ENCODE data around the gene PGM5. TPM values are rescaled to one million over a fixed set of nuclear protein-coding genes. Genes with fewer than 3 reads are reported as not detected.
A peak's percentile ranks its signal among the peaks of the same experiment; 100 is the strongest.

PGM5 gene
- total RNA-seq, 1 donor from 2014 or later: 102 TPM

- no peaks in the 10 kb centered on the region for H3K9me3 ChIP-seq
- H3K4me1 ChIP-seq: peaks cover 5% of the 10 kb centered on the region
- H3K27me3 ChIP-seq: no peaks in the 10 kb centered on the region
- no peaks in the 10 kb centered on the region for H3K36me3 ChIP-seq
- H3K27ac ChIP-seq: no peak overlapping the region
- intact Hi-C loops (cut with DNase I): no loop called here
- TF ChIP-seq POLR2AphosphoS5 (IDR thresholded peaks at IDR 0.05; ENCODE audit: insufficient read depth in 1 of 2, low read depth in 1 of 2): no peak
- H3K4me3 ChIP-seq: no peak overlapping the region
- no peak for DNase-seq (ENCODE audit: extremely low spot score in 2 of 2)
Measured at GRCh38 chr9:68562461-68562860, 206.1 kb downstream of the PGM5 start.

- no peaks in the 10 kb centered on the region for H3K27me3 ChIP-seq
- no peak for DNase-seq (ENCODE audit: extremely low spot score in 2 of 2)
- H3K27ac ChIP-seq: peak overlapping the region; percentile 10
- TF ChIP-seq POLR2AphosphoS5 (IDR thresholded peaks at IDR 0.05; ENCODE audit: insufficient read depth in 1 of 2, low read depth in 1 of 2) (no peak), POLR2A (IDR thresholded peaks at IDR 0.05) (no peak), CTCF (IDR thresholded peaks at IDR 0.05) (no peak)
- H3K9me3 ChIP-seq: no peaks in the 10 kb centered on the region
- intact Hi-C loops (cut with DNase I): no loop called here
- H3K4me1 ChIP-seq: no peaks in the 10 kb centered on the region
- no peaks in the 10 kb centered on the region for H3K36me3 ChIP-seq
- H3K4me3 ChIP-seq: no peak overlapping the region
Measured at GRCh38 chr9:68567565-68567964, 211.2 kb downstream of the PGM5 start.

DNA sequence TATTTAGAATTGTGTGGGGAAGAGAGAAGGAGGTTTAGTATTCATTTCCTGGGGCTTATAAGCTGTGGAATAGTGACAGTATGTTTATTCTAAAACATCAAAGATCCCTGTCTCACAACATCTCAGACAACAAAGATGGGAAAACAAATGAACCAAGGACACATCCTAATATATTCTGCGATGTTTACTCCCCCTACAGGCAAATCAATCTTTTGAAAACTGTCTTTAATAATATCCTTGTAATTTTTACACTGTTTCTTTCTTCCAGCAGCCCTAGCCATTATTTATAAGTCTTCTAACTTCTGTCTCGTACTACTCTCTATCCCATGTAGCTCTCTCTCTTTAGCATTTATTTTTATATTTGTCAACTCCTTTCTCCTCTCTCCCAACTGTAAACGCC is 217.7 kb downstream of the PGM5 start:
- H3K9me3 ChIP-seq: no peaks in the 10 kb centered on the region
- TF ChIP-seq POLR2A (IDR thresholded peaks at IDR 0.05): no peak
- TF ChIP-seq CTCF (IDR thresholded peaks at IDR 0.05): no peak
- TF ChIP-seq POLR2AphosphoS5 (IDR thresholded peaks at IDR 0.05; ENCODE audit: insufficient read depth in 1 of 2, low read depth in 1 of 2): no peak
- H3K27ac ChIP-seq: no peak overlapping the region
- H3K4me1 ChIP-seq: no peaks in the 10 kb centered on the region
- no peaks in the 10 kb centered on the region for H3K36me3 ChIP-seq
- no peak for DNase-seq (ENCODE audit: extremely low spot score in 2 of 2)
- intact Hi-C loops (cut with DNase I): no loop called here
- H3K27me3 ChIP-seq: no peaks in the 10 kb centered on the region
- H3K4me3 ChIP-seq: no peak overlapping the region

- intact Hi-C loops (cut with DNase I): no loop called here
- no peaks in the 10 kb centered on the region for H3K27me3 ChIP-seq
- no peak overlapping the region for H3K27ac ChIP-seq
- TF ChIP-seq CTCF (IDR thresholded peaks at IDR 0.05): no peak
- TF ChIP-seq POLR2A (IDR thresholded peaks at IDR 0.05): no peak
- TF ChIP-seq POLR2AphosphoS5 (IDR thresholded peaks at IDR 0.05; ENCODE audit: insufficient read depth in 1 of 2, low read depth in 1 of 2): no peak
- no peak overlapping the region for H3K4me3 ChIP-seq
- no peak for DNase-seq (ENCODE audit: extremely low spot score in 2 of 2)
- no peaks in the 10 kb centered on the region for H3K36me3 ChIP-seq
- H3K4me1 ChIP-seq: no peaks in the 10 kb centered on the region
- no peaks in the 10 kb centered on the region for H3K9me3 ChIP-seq
Measured at GRCh38 chr9:68575817-68576216, 219.4 kb downstream of the PGM5 start.

DNA sequence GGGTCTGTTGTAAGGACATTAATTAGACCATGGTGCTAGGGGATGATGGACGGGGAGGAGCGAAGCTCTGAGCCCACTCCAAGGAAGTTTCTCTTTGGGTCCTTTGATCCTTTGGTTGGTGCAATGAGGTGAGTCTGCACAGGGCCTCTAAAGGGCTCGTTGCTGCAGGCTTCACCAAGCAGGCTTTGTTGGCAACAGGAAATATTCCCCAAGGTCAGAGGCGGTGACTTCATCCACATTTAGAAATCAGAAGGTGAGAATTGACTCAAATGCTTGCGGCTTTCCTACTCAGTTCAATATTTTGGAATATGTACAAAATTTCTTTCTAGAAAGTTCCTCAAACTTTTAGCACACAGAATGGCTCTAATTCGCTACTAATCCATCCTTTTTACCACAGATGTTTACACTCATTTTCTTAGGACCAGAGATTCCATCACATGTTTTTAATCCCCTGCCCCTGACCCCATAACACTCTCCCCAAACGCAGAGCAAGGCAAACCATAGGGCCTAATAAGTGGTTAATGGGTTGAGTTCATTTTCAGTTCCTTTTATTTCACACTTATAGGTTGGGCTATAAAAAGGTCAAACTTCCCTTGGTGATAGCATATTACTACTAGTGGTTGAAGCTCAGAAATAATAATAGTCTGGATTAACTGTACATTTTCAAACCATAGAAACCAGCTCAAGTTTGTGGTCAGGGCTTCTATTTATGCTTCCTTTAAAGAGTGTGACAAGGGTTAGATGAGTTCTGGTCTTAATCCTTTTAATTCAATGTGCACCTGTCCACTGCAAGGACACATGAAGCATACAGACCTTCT is 221.6 kb downstream of the PGM5 start:
- Histone ChIP-seq H3K27ac (no peak overlapping the region), H3K36me3 (no peaks in the 10 kb centered on the region), H3K27me3 (no peaks in the 10 kb centered on the region), H3K9me3 (no peaks in the 10 kb centered on the region), H3K4me3 (no peak overlapping the region), H3K4me1 (no peaks in the 10 kb centered on the region)
- intact Hi-C loops (cut with DNase I): no loop called here
- TF ChIP-seq POLR2A (IDR thresholded peaks at IDR 0.05) (no peak), CTCF (IDR thresholded peaks at IDR 0.05) (no peak), POLR2AphosphoS5 (IDR thresholded peaks at IDR 0.05; ENCODE audit: insufficient read depth in 1 of 2, low read depth in 1 of 2) (no peak)
- DNase-seq (ENCODE audit: extremely low spot score in 2 of 2): no peak

Other genes starting within 250 kb of the PGM5 start
- 24.8 TPM for gene ZNG1C, start 114.6 kb upstream of the PGM5 start, total RNA-seq
- gene FOXD4L3, start 53.7 kb upstream of the PGM5 start, total RNA-seq: 0.49 TPM
- gene TMEM252, start 184.3 kb downstream of the PGM5 start, total RNA-seq: not detected